Hematopoietic multipotent progenitor cell treated with erythropoietin and hydrocortisone succinate and interleukin-3 and kit ligand, for 17 days (in vitro differentiated cells): Measurements from ENCODE around the gene AGBL1.

ENCODE experiments used
- DNase-seq: peaks from one replicate; pipeline ENCODE4 v3.0.0-alpha.2; 2015; ENCODE audit warnings: low spot score

The AGBL1 gene

DNA sequence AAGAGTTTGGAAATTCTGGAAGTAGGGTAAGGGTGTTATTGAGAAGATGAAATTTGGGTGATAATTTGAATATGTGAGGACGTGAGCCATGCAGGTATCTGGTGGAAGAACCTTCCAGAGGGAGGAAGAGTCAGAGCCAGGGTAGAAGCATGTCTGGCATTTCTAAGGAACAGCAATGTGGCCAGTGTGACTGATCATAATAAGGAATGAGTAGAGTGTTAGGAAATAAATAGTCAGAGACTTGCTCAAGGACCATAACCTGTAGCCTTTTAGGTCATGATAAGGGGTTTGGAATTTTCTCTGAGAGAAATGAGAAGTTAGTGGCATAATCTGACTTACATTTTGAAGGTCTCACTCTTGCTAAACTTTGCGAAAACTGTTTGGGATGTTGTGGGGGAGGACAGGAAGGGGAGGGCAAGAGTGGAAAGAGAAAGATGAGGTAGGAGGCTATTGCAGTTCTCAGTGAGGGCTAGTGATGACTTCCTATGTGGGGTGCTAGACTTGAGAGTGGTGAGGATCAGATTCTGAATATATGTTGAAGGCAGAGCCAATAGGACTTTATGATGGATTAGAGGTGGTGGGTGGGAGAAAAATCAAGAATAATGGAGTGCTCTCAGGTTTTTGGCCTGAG is 568.3 kb downstream of the AGBL1 start:
- no peak for DNase-seq

DNA sequence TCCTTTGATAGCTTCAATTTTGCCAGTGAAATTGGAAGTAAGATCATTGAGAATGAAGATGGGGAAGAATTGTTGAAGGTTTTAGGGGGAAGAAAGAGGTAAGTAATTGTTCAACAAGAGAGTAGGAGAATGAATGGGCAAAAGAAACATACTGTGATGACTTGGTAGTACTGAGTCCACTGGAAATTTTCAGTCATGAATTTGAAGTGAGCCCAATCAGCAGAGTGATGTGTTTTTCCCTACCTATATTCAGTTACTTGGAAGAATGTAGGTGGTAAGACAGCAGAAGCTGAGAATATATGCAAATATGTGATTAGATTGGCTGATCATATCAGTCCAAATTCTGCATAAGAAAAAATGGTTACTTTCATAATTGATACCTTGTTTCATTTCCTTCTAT is 569.6 kb downstream of the AGBL1 start:
- DNase-seq = no peak

DNA sequence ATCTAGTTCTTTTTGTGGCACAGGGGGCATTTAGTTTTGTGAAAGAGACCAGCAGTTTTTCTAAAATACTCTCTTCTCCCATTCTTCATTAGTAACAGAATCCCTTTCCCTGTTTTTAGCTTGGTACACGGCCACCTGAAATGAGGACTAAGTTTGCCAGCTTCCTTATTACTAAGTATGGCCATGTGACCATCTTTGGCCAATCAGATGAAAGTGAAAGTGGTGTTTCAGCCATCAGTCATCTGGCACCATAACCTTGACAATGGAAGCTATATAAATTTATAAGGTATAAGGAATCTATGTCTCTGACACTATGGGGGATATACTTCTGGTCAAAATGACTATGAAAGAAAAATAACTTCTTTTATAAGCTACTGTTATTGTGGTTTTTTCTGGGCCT is 570.4 kb downstream of the AGBL1 start:
- DNase-seq = no peak

DNA sequence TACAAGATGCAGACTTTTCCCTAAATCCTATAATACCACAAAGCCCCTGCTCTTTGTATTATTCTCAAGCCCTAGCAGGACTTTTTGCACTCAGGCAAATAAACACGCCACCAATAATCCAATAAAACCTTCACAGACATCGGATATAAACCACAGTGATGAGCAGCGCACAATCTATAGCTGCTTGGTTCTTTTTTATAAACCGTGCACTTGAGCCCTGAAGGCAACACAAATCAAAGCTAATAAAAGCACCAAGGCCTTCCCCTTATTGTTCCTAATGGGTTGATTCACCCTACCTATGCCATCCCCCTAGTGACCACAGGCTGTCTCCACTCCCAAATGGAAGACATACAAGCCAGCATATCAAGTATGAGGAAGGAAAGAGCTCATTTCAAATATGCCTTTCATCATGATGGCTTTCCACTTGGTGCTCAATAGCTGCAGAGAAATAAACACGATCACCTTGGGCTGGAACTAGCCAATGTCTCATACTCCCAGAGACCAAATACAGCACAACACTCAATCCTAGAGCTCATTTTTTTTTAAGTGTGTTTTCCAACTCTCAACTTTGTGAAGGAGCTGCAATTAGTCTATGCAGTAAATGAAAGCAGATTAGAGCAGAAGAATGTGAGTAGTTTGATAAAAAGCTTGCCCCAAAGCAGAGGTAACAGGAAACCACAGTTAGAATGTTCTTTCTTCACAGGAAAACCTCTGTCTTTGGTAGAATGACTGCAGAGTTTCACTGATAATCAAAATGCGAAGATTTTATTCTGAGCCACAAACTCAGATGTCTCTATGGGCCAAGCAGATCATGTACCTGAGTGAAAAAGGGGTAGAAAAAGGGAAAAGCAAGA is 573.9 kb downstream of the AGBL1 start:
- DNase-seq = no peak

DNA sequence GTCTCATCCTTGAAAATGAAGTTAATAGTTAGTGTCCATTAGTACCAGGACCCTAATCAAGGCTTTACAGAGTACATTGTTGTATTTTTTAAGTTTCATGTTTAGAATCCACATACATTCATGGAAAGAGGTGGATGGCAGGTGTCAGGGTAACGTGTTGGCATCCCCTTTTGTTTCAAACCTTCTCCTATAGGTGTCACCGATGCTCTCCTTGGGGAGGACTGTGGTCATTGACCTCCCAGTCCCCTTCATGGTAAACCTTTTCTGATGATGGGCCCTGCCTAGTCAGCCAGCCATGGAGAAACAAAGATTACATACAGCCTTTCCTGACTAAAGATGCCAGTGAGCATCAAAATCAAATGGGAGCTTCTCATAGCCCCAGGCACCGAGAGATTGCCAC is 574.8 kb downstream of the AGBL1 start:
- no peak for DNase-seq

DNA sequence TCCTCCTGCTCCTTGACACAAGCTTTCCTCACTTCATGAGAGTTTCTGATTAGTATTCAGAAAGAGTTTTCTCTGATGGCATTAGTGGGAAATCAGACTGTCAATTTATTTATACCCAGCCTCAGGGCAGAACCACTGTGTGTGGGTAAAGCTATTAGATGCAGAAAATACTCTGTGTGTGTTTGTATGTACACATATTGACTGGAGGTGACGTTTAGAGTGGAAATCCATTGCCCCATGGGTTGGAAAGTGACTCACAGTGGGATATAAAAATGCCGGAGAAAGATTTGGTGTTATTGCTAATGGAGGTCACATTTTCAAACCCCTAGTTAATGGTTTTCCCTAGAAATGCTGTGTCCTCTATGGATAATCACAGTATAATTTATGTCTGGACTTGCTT is 577.6 kb downstream of the AGBL1 start:
- no peak for DNase-seq

DNA sequence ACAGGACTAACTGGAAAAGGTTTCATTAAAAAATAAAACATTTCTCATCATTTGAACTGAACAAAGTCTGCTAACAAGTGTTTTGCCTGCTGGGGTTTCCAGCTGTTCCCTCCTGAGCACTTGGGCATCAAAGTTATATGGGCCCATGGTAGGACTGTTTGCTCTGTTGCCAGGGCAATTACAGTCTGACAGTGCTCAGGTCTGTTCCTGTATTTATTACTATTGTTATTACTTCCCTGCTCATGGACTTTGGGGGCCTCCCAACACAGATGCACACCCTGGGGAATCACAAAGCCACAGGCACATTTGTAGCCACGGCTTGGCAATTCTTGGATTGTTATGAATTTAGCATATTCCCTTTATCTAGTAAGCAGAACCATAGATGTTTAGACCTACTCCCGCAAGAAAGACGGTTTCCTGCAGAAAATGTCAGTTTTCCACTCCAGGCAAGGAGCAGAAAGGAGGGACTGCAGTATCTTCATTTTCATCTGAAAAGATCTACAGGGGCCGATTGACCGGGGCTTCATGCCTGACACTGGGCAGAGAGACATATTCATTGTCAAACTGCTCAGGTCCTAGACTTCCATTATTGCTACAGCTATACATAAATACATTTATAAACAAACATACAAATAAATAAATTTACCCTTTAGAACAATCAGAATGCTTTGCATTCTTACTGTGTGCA is 580.2 kb downstream of the AGBL1 start:
- DNase-seq = no peak

DNA sequence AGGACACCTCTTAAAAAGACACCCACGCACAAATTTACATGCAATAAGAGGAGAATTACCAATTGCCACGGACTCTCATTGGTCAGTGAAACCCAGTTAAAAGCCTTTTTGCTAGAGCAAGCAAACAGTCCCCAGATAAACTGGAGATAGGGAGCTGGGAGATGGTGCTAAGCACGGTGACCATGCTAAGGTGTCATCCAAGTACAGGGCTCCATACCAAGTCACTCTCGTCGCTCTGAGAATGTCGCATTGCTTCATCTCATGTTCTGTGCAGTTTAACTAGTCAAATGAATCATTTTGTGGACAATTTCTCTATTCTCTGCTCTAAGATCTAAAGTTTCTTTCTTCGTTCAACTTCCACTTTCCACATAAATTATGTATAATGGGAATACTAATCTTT is 581.9 kb downstream of the AGBL1 start:
- DNase-seq = no peak

DNA sequence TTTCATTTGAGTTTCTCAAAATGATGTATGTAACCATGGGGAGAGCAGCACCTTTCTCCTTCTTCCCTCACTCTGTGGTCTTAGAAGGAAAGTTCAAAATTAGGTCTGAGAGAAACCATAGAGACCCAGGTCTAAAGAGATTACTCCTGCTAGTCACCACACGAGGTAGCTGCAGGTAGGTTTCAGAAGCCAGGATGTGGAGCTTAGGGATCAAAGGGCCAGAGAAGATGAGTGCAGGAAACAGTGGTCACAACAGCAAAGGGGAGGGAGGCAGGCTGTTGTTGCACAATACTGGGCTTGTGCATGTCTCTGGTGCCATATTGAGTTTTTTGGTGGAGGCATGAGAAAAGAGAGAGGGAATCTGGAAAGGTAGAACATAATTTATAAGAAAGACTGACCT is 583.6 kb downstream of the AGBL1 start:
- no peak for DNase-seq

DNA sequence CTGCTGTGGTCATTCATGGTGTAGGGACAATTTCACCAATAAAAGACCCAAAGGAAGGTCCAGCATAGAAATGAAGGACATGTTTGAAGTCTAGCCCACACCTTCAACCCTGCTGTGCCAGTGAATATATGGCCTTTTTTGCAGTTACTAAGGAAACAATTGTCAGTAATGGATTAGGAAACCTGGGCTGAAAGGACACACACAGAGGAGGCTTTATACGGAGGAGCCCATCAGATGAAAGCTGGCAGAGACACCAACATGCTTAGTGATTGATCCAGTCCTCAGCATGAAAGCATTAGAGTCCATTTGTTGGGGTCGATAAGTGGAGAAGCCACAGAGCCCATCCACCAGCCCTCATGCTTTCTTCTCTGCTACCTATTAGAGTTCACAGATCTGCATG is 584.3 kb downstream of the AGBL1 start:
- no peak for DNase-seq

DNA sequence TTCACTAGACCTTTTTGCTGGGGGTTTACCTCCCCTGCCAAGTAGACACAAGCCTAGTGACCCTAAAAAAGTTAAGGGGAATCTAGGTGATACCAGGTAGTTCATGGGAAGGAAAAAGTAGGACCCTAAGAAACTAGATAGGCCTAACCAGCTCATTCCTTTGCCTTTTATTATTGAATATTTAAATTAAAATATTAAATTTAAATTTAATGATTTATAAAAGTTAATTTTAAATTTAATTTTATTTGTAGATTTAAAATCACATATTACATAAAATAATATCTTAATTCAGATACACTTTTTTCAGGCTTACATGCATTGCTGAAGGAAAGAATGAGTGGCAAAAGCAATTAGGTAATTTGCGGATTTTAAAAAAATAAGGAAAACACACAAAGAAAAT is 584.9 kb downstream of the AGBL1 start:
- no peak for DNase-seq

DNA sequence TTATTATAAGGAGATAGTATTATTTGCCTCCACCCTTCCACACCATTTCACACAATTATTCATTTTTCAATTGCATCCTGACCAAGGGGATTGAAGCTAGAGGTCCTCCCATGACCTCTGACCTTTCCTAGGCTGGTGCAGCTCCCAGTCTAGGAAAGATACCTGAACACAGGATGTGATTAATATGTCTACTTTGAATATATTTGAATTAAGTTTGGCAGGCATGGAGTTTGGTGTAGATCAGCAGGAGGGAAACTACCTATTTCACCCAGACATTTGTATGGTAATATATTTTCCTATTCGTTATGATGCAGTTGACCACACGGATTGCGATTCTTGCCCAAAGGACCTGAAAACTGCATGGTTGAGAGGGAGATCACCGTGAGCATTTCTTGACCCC is 596.3 kb downstream of the AGBL1 start:
- DNase-seq = no peak

DNA sequence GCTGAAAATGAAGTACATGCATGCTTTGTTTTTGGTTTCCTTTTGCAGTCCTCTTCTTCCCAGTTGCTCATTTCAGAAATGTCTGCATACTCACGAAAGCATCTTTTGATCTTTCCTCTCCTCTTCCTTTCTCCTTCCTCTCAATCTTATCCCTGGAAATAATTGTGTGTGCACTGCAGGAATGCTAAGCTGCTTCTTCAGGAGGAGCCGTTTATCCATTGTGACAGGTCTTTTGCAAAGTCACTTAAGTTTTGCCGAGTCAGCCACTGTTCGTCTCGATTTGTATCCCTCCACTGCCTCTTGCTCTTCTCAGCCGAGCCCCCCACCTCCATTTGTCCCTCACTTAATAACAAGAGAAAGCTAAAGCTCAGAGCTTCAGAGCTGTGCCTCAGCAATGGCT is 597.6 kb downstream of the AGBL1 start:
- no peak for DNase-seq

DNA sequence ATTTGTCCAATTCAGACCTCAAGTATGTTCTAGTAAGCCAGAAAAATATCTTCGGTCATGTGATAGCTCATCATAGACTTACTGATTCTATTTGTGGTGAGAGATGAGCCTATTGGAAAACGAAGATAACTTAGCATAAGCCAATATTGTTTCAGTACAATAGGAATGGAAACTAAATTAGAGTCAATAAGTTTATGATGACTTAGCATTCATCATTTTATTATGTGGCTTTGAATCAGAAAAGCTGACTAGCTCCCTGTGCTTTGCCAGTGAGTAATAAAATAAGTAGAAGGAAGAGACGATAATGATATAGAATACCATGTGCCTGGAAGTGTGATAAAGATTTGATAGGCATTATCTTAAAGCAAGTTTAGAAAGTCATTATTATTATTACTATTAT is 605.6 kb downstream of the AGBL1 start:
- no peak for DNase-seq

DNA sequence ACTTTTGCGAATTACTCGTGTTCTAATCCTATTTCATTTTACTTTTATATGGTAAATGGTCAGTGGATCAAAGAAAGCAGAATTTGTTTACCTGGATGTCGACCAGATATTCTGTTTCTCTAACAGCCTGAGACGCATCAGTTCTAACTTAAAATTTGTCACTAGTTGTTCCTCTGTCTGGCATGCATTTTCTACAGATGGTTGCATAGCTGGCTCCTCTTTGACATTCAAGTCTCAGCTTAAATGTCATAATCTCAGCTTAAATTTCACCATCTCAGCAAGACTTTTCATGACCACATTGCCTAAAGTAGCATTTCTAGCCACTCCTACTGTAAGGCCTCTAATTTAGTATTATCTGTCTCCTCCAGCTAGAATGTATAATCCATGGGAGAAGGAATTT is 609.3 kb downstream of the AGBL1 start:
- no peak for DNase-seq

DNA sequence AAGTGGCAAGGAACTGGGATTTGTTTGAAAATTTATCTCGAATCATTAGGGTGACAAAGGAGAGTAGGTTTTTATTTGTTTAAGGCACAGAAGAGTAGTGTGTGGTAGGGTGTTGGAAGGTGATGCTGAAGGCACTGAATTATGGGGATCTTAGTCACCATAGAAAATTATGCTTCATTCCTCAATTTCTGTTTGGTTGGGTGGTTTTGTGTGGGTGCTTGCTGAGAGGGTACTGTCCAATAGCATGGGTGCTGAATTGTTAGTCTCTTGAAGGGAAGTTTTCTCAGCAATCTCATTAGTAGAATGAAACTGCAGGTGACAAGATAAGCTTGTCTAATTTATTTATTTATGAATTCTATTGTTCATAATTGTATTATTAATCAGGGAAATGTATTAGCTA is 610.9 kb downstream of the AGBL1 start:
- DNase-seq = no peak

DNA sequence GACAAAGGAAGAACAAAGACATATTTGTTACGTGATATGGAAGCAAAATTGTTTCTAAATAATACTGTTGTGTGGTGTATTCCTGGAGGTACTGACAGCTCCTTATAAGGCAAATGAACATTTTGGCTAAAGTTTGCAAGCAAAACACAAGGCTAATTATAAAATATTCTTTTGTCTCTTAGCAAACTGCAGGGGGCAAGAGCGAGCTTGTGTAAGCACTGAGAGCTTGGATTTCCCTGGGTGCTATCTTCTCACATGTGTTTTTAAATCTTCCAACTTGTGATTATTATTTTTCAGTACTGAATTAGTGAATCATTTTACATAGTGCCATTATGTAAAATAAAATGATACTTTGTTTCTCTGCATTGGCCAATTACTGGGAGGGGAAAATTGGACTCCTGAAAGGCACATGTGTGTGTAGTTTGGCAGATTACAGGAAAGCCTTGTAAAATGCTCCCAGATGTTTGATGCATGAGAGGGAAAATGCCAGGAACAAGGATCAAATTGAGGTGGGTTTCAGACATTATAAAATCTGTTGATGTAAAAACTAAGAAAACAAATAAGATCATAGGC is 611.5 kb downstream of the AGBL1 start:
- DNase-seq = no peak

DNA sequence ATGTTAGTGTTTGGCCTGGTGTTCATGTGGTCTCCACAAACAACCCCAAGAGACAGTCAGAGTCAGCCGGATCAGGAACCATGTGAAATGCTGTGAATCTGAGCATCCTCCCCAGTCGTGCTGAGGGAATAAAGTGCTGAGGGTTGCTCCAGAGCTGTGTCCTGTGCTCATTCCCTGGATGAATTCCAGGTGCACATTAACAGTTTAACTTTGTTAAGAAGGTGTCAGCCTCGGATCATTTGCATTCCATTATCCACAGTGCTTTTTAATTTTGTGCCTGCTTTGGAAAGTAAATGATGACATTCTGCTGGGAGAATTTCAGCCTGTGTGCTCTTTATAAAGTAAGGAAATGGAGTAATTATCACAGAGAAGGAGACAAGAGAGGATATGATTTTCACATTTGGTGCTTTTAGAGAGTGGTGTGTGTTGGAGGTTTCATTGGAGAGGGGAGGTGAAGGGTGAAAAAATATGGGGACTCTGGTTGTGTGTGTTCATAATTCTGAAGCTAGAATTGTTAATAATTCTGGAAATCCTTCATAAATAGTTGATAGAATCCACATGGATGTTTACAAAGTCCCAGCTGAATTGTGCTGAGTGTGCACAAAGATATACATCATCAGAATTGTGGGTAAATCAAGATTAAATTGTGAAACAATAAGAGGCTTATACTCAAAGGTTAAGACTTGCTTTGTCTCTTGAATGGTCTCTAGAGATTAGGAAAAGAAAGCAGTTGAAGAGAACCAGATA is 621.4 kb downstream of the AGBL1 start:
- DNase-seq = no peak

DNA sequence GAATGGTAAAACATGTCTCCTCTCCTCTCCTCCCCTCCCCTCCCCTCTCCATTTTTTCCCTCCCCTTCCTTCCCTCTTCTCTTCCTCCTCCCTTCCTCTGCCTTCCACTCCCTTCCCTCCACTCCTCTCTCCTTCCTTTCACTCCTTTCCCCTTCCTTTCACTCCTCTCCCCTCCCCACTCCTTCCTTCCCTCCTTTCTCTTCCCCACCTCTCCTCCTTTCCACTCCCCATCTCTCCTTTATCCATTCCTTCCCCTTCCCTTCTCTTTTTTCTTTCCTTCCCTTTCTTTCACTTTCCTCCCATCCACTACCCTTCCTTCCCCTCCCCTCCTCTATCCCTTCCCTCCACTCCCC is 621.9 kb downstream of the AGBL1 start:
- no peak for DNase-seq

DNA sequence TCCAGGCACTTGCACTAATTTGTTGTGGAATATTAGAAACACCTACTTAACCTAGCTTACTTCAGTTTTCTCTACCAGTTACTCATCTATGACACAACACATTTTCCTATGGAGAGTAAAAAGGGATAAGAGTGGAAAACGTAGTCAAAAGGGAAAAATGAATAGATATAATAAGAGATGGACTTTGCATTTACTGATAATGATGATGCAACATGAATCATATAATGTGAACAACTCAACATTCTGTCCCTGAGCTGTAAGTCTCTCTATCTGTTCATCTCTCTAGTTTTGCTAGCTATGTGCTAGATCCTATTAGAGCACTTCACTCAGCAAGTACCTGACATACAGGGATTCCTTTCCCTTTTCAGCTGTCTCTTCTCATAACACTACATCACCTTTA is 627.1 kb downstream of the AGBL1 start:
- no peak for DNase-seq

DNA sequence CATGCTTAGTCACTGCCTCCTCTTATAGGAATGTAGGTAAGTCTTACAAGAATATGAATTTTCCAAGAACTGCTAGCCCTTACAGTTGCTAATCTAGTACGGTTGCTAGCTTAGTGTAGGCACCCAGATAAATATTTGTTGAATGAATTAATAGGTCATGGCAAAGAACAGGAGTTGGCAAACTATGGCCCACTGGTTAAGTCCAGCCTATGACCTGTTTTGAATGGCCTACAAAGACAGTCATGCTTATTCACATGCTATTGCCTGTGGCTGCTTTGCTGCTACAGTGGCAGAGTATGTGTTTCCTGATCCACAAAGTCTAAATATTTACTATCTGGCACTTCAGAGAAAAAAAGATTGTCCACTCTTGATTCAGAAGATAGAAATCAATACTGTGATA is 631.8 kb downstream of the AGBL1 start:
- no peak for DNase-seq

DNA sequence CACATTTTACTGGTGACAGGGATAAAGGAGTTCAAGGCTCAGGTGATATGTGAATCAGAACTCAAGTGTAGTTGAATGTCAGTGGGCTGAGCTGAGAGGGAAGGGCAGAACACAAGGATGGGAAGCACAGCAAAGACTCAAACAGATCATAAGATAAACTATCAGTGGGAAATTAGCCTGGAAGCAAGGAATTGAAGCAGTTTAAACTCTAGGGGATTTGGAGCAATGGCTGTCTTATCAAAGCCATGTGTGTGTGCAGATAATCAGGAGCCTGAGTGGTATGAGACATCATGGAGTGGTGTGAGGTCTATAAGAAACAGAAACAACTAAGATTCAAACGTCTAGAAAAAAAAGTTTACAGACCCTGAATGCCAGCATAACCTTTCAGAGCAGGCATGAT is 634.6 kb downstream of the AGBL1 start:
- DNase-seq = no peak
